GM23338 (cell line): ENCODE data around the gene GPR183. TPM values are rescaled to one million over a fixed set of nuclear protein-coding genes. Genes with fewer than 3 reads are reported as not detected.

ENCODE experiments used
- ATAC-seq: fragments of 200-7000 bp; cut with Tn5 transposase; 3 replicates; pipeline ENCODE4 v1.9.1; 2020
- DNase-seq: peaks from one replicate; pipeline ENCODE4 v3.0.0-alpha.2; 2015; ENCODE audit warnings: low spot score
- H2AFZ ChIP-seq: fragments of 200-600 bp; sonication (generic); 2 replicates; pipeline ENCODE4 v1.8.0; 2016; ENCODE audit warnings: antibody characterized with exemption, mild to moderate bottlenecking, moderate library complexity
- H3F3A ChIP-seq: fragments of 200-600 bp; sonication (generic); replicated peaks from 2 replicates; pipeline ENCODE4 v1.8.0; 2017; ENCODE audit warnings: antibody characterized with exemption, mixed run types, low read depth
- H3K27ac ChIP-seq: fragments of 200-600 bp; sonication (generic); 2 replicates; pipeline ENCODE4 v1.6.1; 2016; ENCODE audit warnings: low read depth
- H3K27me3 ChIP-seq: fragments of 200-600 bp; sonication (generic); 2 replicates; pipeline ENCODE4 v1.8.0; 2016; ENCODE audit warnings: mild to moderate bottlenecking, mixed run types, moderate library complexity; ENCODE audit not compliant: insufficient read depth
- H3K36me3 ChIP-seq: fragments of 200-600 bp; sonication (generic); 2 replicates; pipeline ENCODE4 v1.8.0; 2016; ENCODE audit warnings: mild to moderate bottlenecking; ENCODE audit not compliant: insufficient read depth
- H3K4me1 ChIP-seq: fragments of 200-600 bp; sonication (generic); 2 replicates; pipeline ENCODE4 v1.8.0; 2016; ENCODE audit warnings: mild to moderate bottlenecking, moderate library complexity; ENCODE audit not compliant: insufficient read depth
- H3K4me2 ChIP-seq: fragments of 200-600 bp; sonication (generic); 2 replicates; pipeline ENCODE4 v1.7.1; 2017; ENCODE audit warnings: mixed run types
- H3K4me3 ChIP-seq: fragments of 200-600 bp; sonication (generic); 2 replicates; pipeline ENCODE4 v1.6.1; 2016; ENCODE audit warnings: mixed run types
- H3K79me2 ChIP-seq: fragments of 200-600 bp; sonication (generic); replicated peaks from 2 replicates; pipeline ENCODE4 v1.8.0; 2017; ENCODE audit warnings: mild to moderate bottlenecking; ENCODE audit not compliant: insufficient read depth
- H3K9me2 ChIP-seq: fragments of 200-600 bp; sonication (generic); 2 replicates; pipeline ENCODE4 v1.8.0; 2017; ENCODE audit not compliant: insufficient read depth
- H4K20me1 ChIP-seq: fragments of 200-600 bp; sonication (generic); replicated peaks from 2 replicates; pipeline ENCODE4 v1.8.0; 2017; ENCODE audit warnings: mild to moderate bottlenecking; ENCODE audit not compliant: insufficient read depth
- H3K27ac Mint-ChIP-seq: 2 replicates; pipeline ENCODE4 v1.8.0; 2020; ENCODE audit warnings: inconsistent platforms, mild to moderate bottlenecking, moderate library complexity, mixed read lengths
- H3K27me3 Mint-ChIP-seq: 3 replicates; pipeline ENCODE4 v1.8.0; 2022; ENCODE audit warnings: low read depth, mild to moderate bottlenecking, moderate library complexity, mixed read lengths, inconsistent platforms; ENCODE audit not compliant: insufficient read depth, poor library complexity
- H3K36me3 Mint-ChIP-seq: 3 replicates; pipeline ENCODE4 v1.8.0; 2021; ENCODE audit warnings: low read depth, mild to moderate bottlenecking, inconsistent platforms, moderate library complexity, mixed read lengths
- H3K4me1 Mint-ChIP-seq: 3 replicates; pipeline ENCODE4 v1.8.0; 2020; ENCODE audit warnings: mild to moderate bottlenecking, inconsistent platforms, mixed read lengths
- H3K4me3 Mint-ChIP-seq: 3 replicates; pipeline ENCODE4 v1.8.0; 2021; ENCODE audit warnings: moderate library complexity, mild to moderate bottlenecking, inconsistent platforms, mixed read lengths
- H3K9me3 Mint-ChIP-seq: 3 replicates; pipeline ENCODE4 v1.8.0; 2020; ENCODE audit warnings: moderate library complexity, mild to moderate bottlenecking, inconsistent platforms, mixed read lengths
- CREB1 ChIP-seq: fragments of 250-450 bp; sonication (Bioruptor Pico); IDR thresholded peaks from 2 replicates; pipeline ENCODE4 v1.5.0; 2020; ENCODE audit warnings: low read depth, mild to moderate bottlenecking, moderate library complexity
- EZH2phosphoT487 ChIP-seq: fragments of 200-600 bp; sonication (generic); IDR thresholded peaks from one replicate; pipeline ENCODE4 v1.8.1; 2018; ENCODE audit warnings: antibody characterized with exemption; ENCODE audit not compliant: unreplicated experiment
- JUNB ChIP-seq: IDR thresholded peaks from one replicate; pipeline ENCODE4 v1.6.1; 2016; ENCODE audit warnings: antibody characterized with exemption; ENCODE audit not compliant: unreplicated experiment
- NANOG ChIP-seq: IDR thresholded peaks from 2 replicates; pipeline ENCODE4 v1.6.1; 2016; ENCODE audit warnings: antibody characterized with exemption, borderline replicate concordance
- REST ChIP-seq: IDR thresholded peaks from one replicate; pipeline ENCODE4 v1.6.1; 2018; ENCODE audit warnings: antibody characterized with exemption; ENCODE audit not compliant: unreplicated experiment
- STAT1 ChIP-seq: IDR thresholded peaks from one replicate; pipeline ENCODE4 v1.6.1; 2016; ENCODE audit warnings: antibody characterized with exemption; ENCODE audit not compliant: unreplicated experiment
- ZNF114 ChIP-seq: fragments of 250-450 bp; sonication (Bioruptor Pico); IDR thresholded peaks from 2 replicates; pipeline ENCODE4 v1.5.0; 2020; ENCODE audit warnings: mild to moderate bottlenecking, moderate library complexity
- ZNF331 ChIP-seq: fragments of 250-450 bp; sonication (Bioruptor Pico); IDR thresholded peaks from 2 replicates; pipeline ENCODE4 v1.5.0; 2020; ENCODE audit warnings: low read depth, mild to moderate bottlenecking, moderate library complexity
- polyA plus RNA-seq: library from polyadenylated mRNA; unstranded; fragments of >200 nt; fragmentation: Nextera tagmentation; extraction: Ambion mirVana; gene quantifications from 2 replicates; pipeline ENCODE4 v1.2.1, GENCODE V29; 2016
- total RNA-seq: library from RNA; depleted of rRNA; stranded (reverse); fragments of >200 nt; shearing (Covaris generic); gene quantifications from 2 replicates; pipeline ENCODE4 v1.2.3, GENCODE V29; 2014
- TF ChIP-seq, protein P1 (sequence below), 2 experiments: fragments of 200-600 bp in 1 of 2; sonication (generic) in 1 of 2; conservative IDR thresholded peaks; 2 replicates each; pipeline versions ENCODE4 v1.5.1 to v1.6.1; 2016 to 2017; ENCODE audit warnings: antibody characterized with exemption in 2 of 2, low read depth in 2 of 2, mild to moderate bottlenecking in 2 of 2, moderate library complexity in 1 of 2
- TF ChIP-seq, protein P2 (sequence below): IDR thresholded peaks from 2 replicates; pipeline ENCODE4 v1.6.1; 2016; ENCODE audit warnings: antibody characterized with exemption

Gene GPR183
- total and polyA plus RNA-seq, 2 experiments from 2014 or later: 0.78 TPM; not detected in 1

- DNase-seq: no peak
- no peak for ATAC-seq
- no peaks in the 10 kb centered on the region for H3K9me3 Mint-ChIP-seq
- TF ChIP-seq EZH2phosphoT487: no peak
- TF ChIP-seq, protein P1, sequence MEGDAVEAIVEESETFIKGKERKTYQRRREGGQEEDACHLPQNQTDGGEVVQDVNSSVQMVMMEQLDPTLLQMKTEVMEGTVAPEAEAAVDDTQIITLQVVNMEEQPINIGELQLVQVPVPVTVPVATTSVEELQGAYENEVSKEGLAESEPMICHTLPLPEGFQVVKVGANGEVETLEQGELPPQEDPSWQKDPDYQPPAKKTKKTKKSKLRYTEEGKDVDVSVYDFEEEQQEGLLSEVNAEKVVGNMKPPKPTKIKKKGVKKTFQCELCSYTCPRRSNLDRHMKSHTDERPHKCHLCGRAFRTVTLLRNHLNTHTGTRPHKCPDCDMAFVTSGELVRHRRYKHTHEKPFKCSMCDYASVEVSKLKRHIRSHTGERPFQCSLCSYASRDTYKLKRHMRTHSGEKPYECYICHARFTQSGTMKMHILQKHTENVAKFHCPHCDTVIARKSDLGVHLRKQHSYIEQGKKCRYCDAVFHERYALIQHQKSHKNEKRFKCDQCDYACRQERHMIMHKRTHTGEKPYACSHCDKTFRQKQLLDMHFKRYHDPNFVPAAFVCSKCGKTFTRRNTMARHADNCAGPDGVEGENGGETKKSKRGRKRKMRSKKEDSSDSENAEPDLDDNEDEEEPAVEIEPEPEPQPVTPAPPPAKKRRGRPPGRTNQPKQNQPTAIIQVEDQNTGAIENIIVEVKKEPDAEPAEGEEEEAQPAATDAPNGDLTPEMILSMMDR (conservative IDR thresholded peaks at IDR 0.05; ENCODE audit: low read depth in 2 of 2): no peak
- no peak overlapping the region; the same call in 1 of the 2 replicates for H3K27ac ChIP-seq
- no peak overlapping the region for H2AFZ ChIP-seq
- H3K27ac Mint-ChIP-seq: no peak overlapping the region
- H3K27me3 Mint-ChIP-seq: no peaks in the 10 kb centered on the region
- peaks cover 7% of the 10 kb centered on the region; the same call in 2 of the 3 replicates for H3K4me1 Mint-ChIP-seq
- no peaks in the 10 kb centered on the region; the same call in 1 of the 2 replicates for H3K79me2 ChIP-seq
- peaks cover 8% of the 10 kb centered on the region; the same call in 1 of the 3 replicates for H3K36me3 Mint-ChIP-seq
- no peaks in the 10 kb centered on the region for H3K4me1 ChIP-seq
- no peaks in the 10 kb centered on the region for H3K27me3 ChIP-seq
- H3K4me3 ChIP-seq: no peak overlapping the region
- no peak overlapping the region for H3K4me3 Mint-ChIP-seq
- no peaks in the 10 kb centered on the region for H3K36me3 ChIP-seq
- no peak overlapping the region for H3K4me2 ChIP-seq
- peaks cover 17% of the 10 kb centered on the region for H4K20me1 ChIP-seq
- H3F3A ChIP-seq: no peaks in the 10 kb centered on the region
- H3K9me2 ChIP-seq: no peaks in the 10 kb centered on the region
These were observed 1.6 kb downstream of the GPR183 start for GRCh38 chr13:99305566-99305965.

DNA sequence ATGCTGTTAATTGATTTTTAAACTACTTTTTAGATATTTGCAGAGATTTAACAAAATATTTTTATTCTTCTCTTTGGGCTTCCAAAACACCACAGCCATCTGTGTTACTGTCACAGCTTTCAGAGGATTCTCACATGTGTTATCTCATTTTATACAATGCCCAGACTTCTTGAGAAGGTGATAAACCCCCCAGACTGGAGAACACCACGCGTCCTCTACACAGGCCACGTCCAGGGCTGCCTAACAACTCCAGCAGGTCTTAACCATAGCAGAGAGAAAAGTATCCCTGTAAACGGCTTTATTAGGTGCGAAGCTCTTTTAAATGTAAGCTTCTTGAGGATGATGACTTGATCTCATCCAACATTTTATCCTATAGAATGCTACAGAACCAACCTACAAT is 2.0 kb downstream of the GPR183 start:
- ATAC-seq (no peak), DNase-seq (no peak)
- H3K9me3 Mint-ChIP-seq: no peaks in the 10 kb centered on the region
- H3K4me3 Mint-ChIP-seq: no peak overlapping the region
- H2AFZ ChIP-seq: no peak overlapping the region
- no peaks in the 10 kb centered on the region; the same call in 1 of the 2 replicates for H3K79me2 ChIP-seq
- peaks cover 8% of the 10 kb centered on the region; the same call in 1 of the 3 replicates for H3K36me3 Mint-ChIP-seq
- peaks cover 4% of the 10 kb centered on the region; the same call in 2 of the 3 replicates for H3K4me1 Mint-ChIP-seq
- H3F3A ChIP-seq: no peaks in the 10 kb centered on the region
- H3K27me3 ChIP-seq: no peaks in the 10 kb centered on the region
- no peaks in the 10 kb centered on the region for H3K4me1 ChIP-seq
- no peak overlapping the region for H3K27ac Mint-ChIP-seq
- no peak overlapping the region for H3K4me3 ChIP-seq
- H3K36me3 ChIP-seq: no peaks in the 10 kb centered on the region
- H3K27me3 Mint-ChIP-seq: no peaks in the 10 kb centered on the region
- TF ChIP-seq, protein P2, sequence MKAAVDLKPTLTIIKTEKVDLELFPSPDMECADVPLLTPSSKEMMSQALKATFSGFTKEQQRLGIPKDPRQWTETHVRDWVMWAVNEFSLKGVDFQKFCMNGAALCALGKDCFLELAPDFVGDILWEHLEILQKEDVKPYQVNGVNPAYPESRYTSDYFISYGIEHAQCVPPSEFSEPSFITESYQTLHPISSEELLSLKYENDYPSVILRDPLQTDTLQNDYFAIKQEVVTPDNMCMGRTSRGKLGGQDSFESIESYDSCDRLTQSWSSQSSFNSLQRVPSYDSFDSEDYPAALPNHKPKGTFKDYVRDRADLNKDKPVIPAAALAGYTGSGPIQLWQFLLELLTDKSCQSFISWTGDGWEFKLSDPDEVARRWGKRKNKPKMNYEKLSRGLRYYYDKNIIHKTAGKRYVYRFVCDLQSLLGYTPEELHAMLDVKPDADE: no peak
- TF ChIP-seq NANOG (no peak), STAT1 (no peak), JUNB (no peak), ZNF331 (CRISPR knock-in tag) (no peak), REST (no peak), CREB1 (CRISPR knock-in tag) (no peak), ZNF114 (CRISPR knock-in tag) (no peak)
- TF ChIP-seq, protein P1 (conservative IDR thresholded peaks at IDR 0.05; ENCODE audit: low read depth in 2 of 2): no peak
- no peak overlapping the region for H3K4me2 ChIP-seq
- H4K20me1 ChIP-seq: peaks cover 17% of the 10 kb centered on the region
- H3K9me2 ChIP-seq: no peaks in the 10 kb centered on the region
- no peak overlapping the region; the same call in 1 of the 2 replicates for H3K27ac ChIP-seq
